H1 (cell line): ENCODE measurements around the gene PEX3. TPM values are rescaled to one million over a fixed set of nuclear protein-coding genes. Genes with fewer than 3 reads are reported as not detected.

ENCODE experiments used
- CTCF ChIA-PET: fragments of 300-600 bp; sonication (Branson Sonifier 250); formaldehyde crosslinking; loops from one replicate; lab custom pipeline; 2021; ENCODE audit not compliant: partially characterized antibody; lab: Charles Lee
- POLR2A ChIA-PET: fragments of 300-600 bp; sonication (Branson Sonifier 250); formaldehyde crosslinking; loops from one replicate; lab custom pipeline; 2021; ENCODE audit warnings: inconsistent platforms; ENCODE audit not compliant: partially characterized antibody; lab: Charles Lee
- DNase-seq, 2 experiments: peaks; one replicate each; pipeline versions ENCODE4 v3.0.0 to v3.0.0-alpha.2; 2010 to 2022; ENCODE audit warnings: low spot score in 2 of 2, low read depth in 1 of 2, mixed read lengths in 1 of 2
- FAIRE-seq: peaks from 2 replicates; lab custom pipeline; 2011; peaks lifted over from hg19 to GRCh38; lab: Jason Lieb, UNC
- H2AFZ ChIP-seq: 2 replicates; pipeline ENCODE4 v1.8.1; 2012; ENCODE audit warnings: low read length, inconsistent platforms
- H2AK5ac ChIP-seq: 2 replicates; pipeline ENCODE4 v1.6.1; 2013; ENCODE audit warnings: low read depth, low read length
- H2BK120ac ChIP-seq: replicated peaks from 2 replicates; pipeline ENCODE3; 2013; ENCODE audit warnings: low read depth, low read length, inconsistent platforms
- H2BK12ac ChIP-seq: 2 replicates; pipeline ENCODE4 v1.6.1; 2013; ENCODE audit warnings: low read depth, low read length
- H2BK15ac ChIP-seq: 2 replicates; pipeline ENCODE4 v1.6.1; 2013; ENCODE audit warnings: low read length
- H2BK20ac ChIP-seq: 2 replicates; pipeline ENCODE4 v1.6.1; 2013; ENCODE audit warnings: low read length
- H2BK5ac ChIP-seq: 2 replicates; pipeline ENCODE4 v1.6.1; 2013; ENCODE audit warnings: low read depth, low read length
- H3K14ac ChIP-seq: 2 replicates; pipeline ENCODE4 v1.6.1; 2013; ENCODE audit warnings: inconsistent platforms; ENCODE audit not compliant: insufficient read length
- H3K18ac ChIP-seq: 2 replicates; pipeline ENCODE4 v1.6.1; 2013; ENCODE audit warnings: low read length; ENCODE audit errors: extremely low read depth
- H3K23ac ChIP-seq: 2 replicates; pipeline ENCODE4 v1.6.1; 2013; ENCODE audit warnings: inconsistent platforms; ENCODE audit not compliant: insufficient read length
- H3K23me2 ChIP-seq: 2 replicates; pipeline ENCODE4 v1.6.1; 2013; ENCODE audit warnings: low read depth, low read length
- H3K27ac ChIP-seq: 2 replicates; pipeline ENCODE4 v1.6.1; 2011; ENCODE audit warnings: low read depth, low read length, inconsistent platforms
- H3K27me3 ChIP-seq, 4 experiments: replicated peaks in 1 of 4; 1 replicate in 1 of 4; 2 replicates in 3 of 4; pipeline versions ENCODE4 v1.6.1 to v1.8.1; 2011 to 2013; ENCODE audit warnings: low read length in 3 of 4, mild to moderate bottlenecking in 3 of 4, inconsistent platforms in 2 of 4, mixed read lengths in 2 of 4, moderate library complexity in 1 of 4; ENCODE audit not compliant: control insufficient read depth in 3 of 4, insufficient read depth in 3 of 4; ENCODE audit errors: extremely low read depth in 1 of 4
- H3K36me3 ChIP-seq, 4 experiments: 2 replicates each; pipeline versions ENCODE4 v1.6.1 to v1.8.1; 2011 to 2013; ENCODE audit warnings: mild to moderate bottlenecking in 4 of 4, low read length in 3 of 4, moderate library complexity in 2 of 4, control low read depth in 1 of 4, inconsistent platforms in 1 of 4; ENCODE audit not compliant: insufficient read depth in 4 of 4, control insufficient read depth in 2 of 4
- H3K4ac ChIP-seq: replicated peaks from 2 replicates; pipeline ENCODE3; 2013; ENCODE audit warnings: low read length, low read depth, mixed read lengths, inconsistent platforms; ENCODE audit not compliant: insufficient read length
- H3K4me1 ChIP-seq, 4 experiments: replicated peaks in 1 of 4; 1 replicate in 1 of 4; 2 replicates in 3 of 4; pipeline versions ENCODE4 v1.6.1 to v1.8.1; 2011 to 2013; ENCODE audit warnings: low read length in 3 of 4, inconsistent platforms in 2 of 4, mixed read lengths in 1 of 4; ENCODE audit not compliant: insufficient read depth in 4 of 4, control insufficient read depth in 3 of 4
- H3K4me2 ChIP-seq, 2 experiments: 2 replicates each; pipeline versions ENCODE4 v1.6.1 to v1.8.1; 2011 to 2013; ENCODE audit warnings: low read depth in 2 of 2, low read length in 2 of 2, control low read depth in 1 of 2, inconsistent platforms in 1 of 2, mild to moderate bottlenecking in 1 of 2; ENCODE audit not compliant: insufficient read depth in 1 of 2
- H3K4me3 ChIP-seq, 4 experiments: fragments of 200-600, 300-600 bp in 1 of 4; sonication (generic), shearing (Covaris generic), sonication (Bioruptor Twin) in 1 of 4; 2 replicates each; pipeline versions ENCODE4 v1.5.1 to v1.8.1; 2011 to 2016; ENCODE audit warnings: low read length in 4 of 4, low read depth in 3 of 4, control low read depth in 2 of 4, inconsistent platforms in 2 of 4, mild to moderate bottlenecking in 2 of 4, mixed read lengths in 1 of 4, moderate library complexity in 1 of 4; ENCODE audit not compliant: insufficient read depth in 2 of 4; ENCODE audit errors: extremely low read depth in 1 of 4
- H3K56ac ChIP-seq: replicated peaks from 2 replicates; pipeline ENCODE3; 2013; ENCODE audit warnings: low read depth, mild to moderate bottlenecking, mixed read lengths, low read length, inconsistent platforms; ENCODE audit not compliant: insufficient read length
- H3K79me1 ChIP-seq: 2 replicates; pipeline ENCODE4 v1.6.1; 2013; ENCODE audit warnings: low read depth, low read length, control low read depth
- H3K79me2 ChIP-seq, 2 experiments: 2 replicates each; pipeline versions ENCODE4 v1.6.1 to v1.8.1; 2012 to 2013; ENCODE audit warnings: low read length in 2 of 2, mild to moderate bottlenecking in 2 of 2, inconsistent platforms in 1 of 2; ENCODE audit not compliant: insufficient read depth in 2 of 2, control insufficient read depth in 1 of 2
- H3K9ac ChIP-seq, 4 experiments: replicated peaks in 1 of 4; 1 replicate in 1 of 4; 2 replicates in 3 of 4; pipeline versions ENCODE4 v1.6.1 to v1.8.1; 2011 to 2013; ENCODE audit warnings: low read depth in 3 of 4, low read length in 3 of 4, control low read depth in 2 of 4, mild to moderate bottlenecking in 2 of 4, moderate library complexity in 2 of 4, inconsistent platforms in 1 of 4; ENCODE audit errors: extremely low read depth in 1 of 4
- H3K9me3 ChIP-seq, 2 experiments: 2 replicates each; pipeline versions ENCODE4 v1.6.1 to v1.8.1; 2012 to 2013; ENCODE audit warnings: mild to moderate bottlenecking in 2 of 2, moderate library complexity in 2 of 2, control low read depth in 1 of 2, inconsistent platforms in 1 of 2, low read depth in 1 of 2, low read length in 1 of 2, mixed read lengths in 1 of 2; ENCODE audit not compliant: insufficient read depth in 2 of 2
- H4K20me1 ChIP-seq, 2 experiments: replicated peaks in 1 of 2; 2 replicates each; pipeline versions ENCODE3 to v1.8.1; 2011 to 2013; ENCODE audit warnings: inconsistent platforms in 2 of 2, low read length in 2 of 2, mild to moderate bottlenecking in 1 of 2; ENCODE audit not compliant: insufficient read depth in 2 of 2, control insufficient read depth in 1 of 2
- H4K5ac ChIP-seq: 2 replicates; pipeline ENCODE4 v1.6.1; 2013; ENCODE audit warnings: low read length, low read depth, mixed read lengths, inconsistent platforms; ENCODE audit not compliant: insufficient read length
- H4K8ac ChIP-seq: 2 replicates; pipeline ENCODE4 v1.8.0; 2013; ENCODE audit warnings: mild to moderate bottlenecking, moderate library complexity, low read length, inconsistent platforms; ENCODE audit not compliant: insufficient read depth; ENCODE audit errors: extremely low read depth
- H4K91ac ChIP-seq: replicated peaks from 2 replicates; pipeline ENCODE3; 2013; ENCODE audit warnings: low read length, mixed read lengths, inconsistent platforms; ENCODE audit not compliant: insufficient read length
- ASH2L ChIP-seq: fragments of 200-600, 300-600 bp; sonication (generic); IDR thresholded peaks from one replicate; pipeline ENCODE4 v1.7.1; 2017; ENCODE audit warnings: low read length
- ATF2 ChIP-seq: IDR thresholded peaks from 2 replicates; pipeline ENCODE4 v1.6.1; 2012; ENCODE audit warnings: low read length, inconsistent platforms
- BRCA1 ChIP-seq: IDR thresholded peaks from 2 replicates; pipeline ENCODE4 v1.6.1; 2012; ENCODE audit warnings: low read depth, low read length, improper control_type of control experiment
- CEBPB ChIP-seq: IDR thresholded peaks from 2 replicates; pipeline ENCODE4 v1.6.1; 2012; ENCODE audit warnings: low read depth, low read length
- GABPA ChIP-seq: IDR thresholded peaks from 2 replicates; pipeline ENCODE4 v1.6.1; 2011; ENCODE audit warnings: mild to moderate bottlenecking, low read length, moderate library complexity, borderline replicate concordance; ENCODE audit not compliant: insufficient read depth
- HDAC6 ChIP-seq: IDR thresholded peaks from one replicate; pipeline ENCODE4 v1.7.1; 2012; ENCODE audit warnings: low read depth, mild to moderate bottlenecking, inconsistent platforms, low read length, moderate library complexity
- KDM4A ChIP-seq: IDR thresholded peaks from one replicate; pipeline ENCODE4 v1.7.1; 2012; ENCODE audit warnings: low read depth, mild to moderate bottlenecking, moderate library complexity, low read length, inconsistent platforms; ENCODE audit not compliant: severe bottlenecking
- POU5F1 ChIP-seq: IDR thresholded peaks from 2 replicates; pipeline ENCODE4 v1.6.1; 2011; ENCODE audit warnings: low read depth, mild to moderate bottlenecking, low read length, moderate library complexity
- SIX5 ChIP-seq: IDR thresholded peaks from 2 replicates; pipeline ENCODE4 v1.6.1; 2011; ENCODE audit warnings: mild to moderate bottlenecking, low read depth, low read length
- TAF7 ChIP-seq: optimal IDR thresholded peaks from 2 replicates; pipeline ENCODE3; 2011; ENCODE audit warnings: low read depth, mild to moderate bottlenecking, inconsistent platforms, low read length, moderate library complexity, borderline replicate concordance
- TEAD4 ChIP-seq: IDR thresholded peaks from 2 replicates; pipeline ENCODE4 v1.6.1; 2012; ENCODE audit warnings: low read depth, low read length, inconsistent platforms, mixed read lengths
- WGBS, 2 experiments: shearing (Covaris generic) in 1 of 2; methylation state at CpG; one replicate each; pipeline versions ENCODE4 v1.1.6 to v1.1.7; 2013 to 2015; ENCODE audit warnings: low lambda C conversion rate in 2 of 2, mixed read lengths in 2 of 2, inconsistent platforms in 1 of 2, low coverage in 1 of 2, missing lambda C conversion rate in 1 of 2; ENCODE audit not compliant: insufficient replicate concordance in 2 of 2, insufficient coverage in 1 of 2, insufficient read length in 1 of 2; ENCODE audit errors: extremely low coverage in 1 of 2, missing lambda C conversion rate in 1 of 2; 5-methylcytosine and 5-hydroxymethylcytosine counted together
- polyA plus RNA-seq, 7 experiments: library from polyadenylated mRNA; depleted of rRNA in 3 of 7; stranded (reverse) in 5 of 7; unstranded in 2 of 7; fragments of >200 nt in 5 of 7; fragments of 200-250 nt in 2 of 7; gene quantifications; 1 replicate in 5 of 7; 2 replicates in 1 of 7; 4 replicates in 1 of 7; pipeline versions ENCODE4 v1.2.1 to v1.2.3, GENCODE V29; 2011 to 2013; ENCODE audit warnings: missing spikeins in 2 of 7, mixed read lengths in 2 of 7
- total RNA-seq: library from RNA; stranded (reverse); fragmentation: NEBNext Ultra II Directional; extraction: Animal tissue kit (Norgen Biotek cat#: 25700); gene quantifications from 2 replicates; pipeline ENCODE4 v1.2.1, GENCODE V29; 2021

The PEX3 gene
- total and polyA plus RNA-seq, 2 of the 8 experiments (the other 6 are each of a cell fraction or from before 2014, with no cell fraction given) = 8.0 to 16.8 TPM

- CTCF ChIA-PET = interaction anchor here (0.6 to 9.9 kb wide), 8 partner anchors 8 to 497 kb away, joined by 3 to 77 read pairs (median 4); partner anchors contain the start of gene FUCA2
- no peak for FAIRE-seq
Measured at GRCh38 chr6:143540192-143540591, 89.6 kb downstream of the PEX3 start.

More at GRCh38 chr6:143540192-143540591, 89.6 kb downstream of the PEX3 start:
- H3K27me3 ChIP-seq = peaks cover 2 to 30% (median 22%) of the 10 kb centered on the region in 4 experiments
- WGBS, 2 experiments = 67% methylated on average over 3 of the region's 3 CpGs; no CpG with 5 or more reads in 1 of the 2 experiments
- DNase-seq = no peak
- H3K79me2 ChIP-seq = no peaks in the 10 kb centered on the region
- peaks cover 6 to 11% (median 10%) of the 10 kb centered on the region in 4 experiments for H3K4me1 ChIP-seq
- H2BK5ac ChIP-seq = no peak overlapping the region
- H3K14ac ChIP-seq = no peak overlapping the region
- no peak overlapping the region for H2BK120ac ChIP-seq
- no peak overlapping the region for H4K5ac ChIP-seq
- H3K4me2 ChIP-seq = peak overlapping the region in 1 of 2 experiments; percentile 7; a peak in 2 of 4 replicates
- no peak overlapping the region for H3K9ac ChIP-seq
- no peak overlapping the region for H3K56ac ChIP-seq
- H3K9me3 ChIP-seq = no peaks in the 10 kb centered on the region
- H2BK15ac ChIP-seq = no peak overlapping the region
- no peak overlapping the region for H3K27ac ChIP-seq
- H4K91ac ChIP-seq = no peak overlapping the region
- H3K4ac ChIP-seq = no peak overlapping the region
- peaks cover 7% of the 10 kb centered on the region; the same call in 1 of the 2 replicates for H3K23me2 ChIP-seq
- no peak overlapping the region for H3K23ac ChIP-seq
- no peak for TF ChIP-seq CEBPB
- TF ChIP-seq TAF7 = no peak
- TF ChIP-seq HDAC6 = no peak
- TF ChIP-seq ATF2 = no peak
- TF ChIP-seq SIX5 = no peak
- no peak for TF ChIP-seq BRCA1
- TF ChIP-seq GABPA = no peak
- no peak for TF ChIP-seq KDM4A
- TF ChIP-seq ASH2L = no peak
- TF ChIP-seq POU5F1 = no peak
- TF ChIP-seq TEAD4 = no peak
- no peaks in the 10 kb centered on the region for H4K20me1 ChIP-seq
- H2BK12ac ChIP-seq = no peak overlapping the region
- no peaks in the 10 kb centered on the region for H3K79me1 ChIP-seq
- H4K8ac ChIP-seq = no peak overlapping the region
- H2AFZ ChIP-seq = no peak overlapping the region
- H2AK5ac ChIP-seq = no peak overlapping the region
- H3K36me3 ChIP-seq = no peaks in the 10 kb centered on the region
- POLR2A ChIA-PET = no interaction called here
- H3K18ac ChIP-seq = no peak overlapping the region
- no peak overlapping the region for H3K4me3 ChIP-seq
- H2BK20ac ChIP-seq = no peak overlapping the region
